Measurements from ENCODE around the gene LEF1.

DNA sequence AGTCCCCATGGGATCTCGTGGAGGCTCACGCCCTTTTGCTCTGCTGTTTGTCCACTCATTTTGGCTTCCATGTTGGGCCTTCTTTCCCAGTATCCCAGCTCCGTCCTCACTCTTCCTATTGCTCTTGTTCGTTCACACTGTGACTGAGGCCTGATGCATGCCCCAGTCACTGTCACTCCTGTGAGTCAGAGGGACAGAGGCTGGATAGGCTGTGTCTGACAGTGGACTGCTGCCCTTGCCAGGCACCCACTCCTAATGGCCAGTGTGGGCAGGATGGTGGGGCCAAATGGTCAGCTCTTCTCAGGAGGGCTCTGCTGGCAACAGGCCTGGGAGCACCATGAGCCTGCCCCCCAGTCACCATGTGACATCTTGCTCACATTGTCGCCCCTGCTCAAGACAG, 139.0 kb downstream of the LEF1 start:
- TF ChIP-seq, protein P1, sequence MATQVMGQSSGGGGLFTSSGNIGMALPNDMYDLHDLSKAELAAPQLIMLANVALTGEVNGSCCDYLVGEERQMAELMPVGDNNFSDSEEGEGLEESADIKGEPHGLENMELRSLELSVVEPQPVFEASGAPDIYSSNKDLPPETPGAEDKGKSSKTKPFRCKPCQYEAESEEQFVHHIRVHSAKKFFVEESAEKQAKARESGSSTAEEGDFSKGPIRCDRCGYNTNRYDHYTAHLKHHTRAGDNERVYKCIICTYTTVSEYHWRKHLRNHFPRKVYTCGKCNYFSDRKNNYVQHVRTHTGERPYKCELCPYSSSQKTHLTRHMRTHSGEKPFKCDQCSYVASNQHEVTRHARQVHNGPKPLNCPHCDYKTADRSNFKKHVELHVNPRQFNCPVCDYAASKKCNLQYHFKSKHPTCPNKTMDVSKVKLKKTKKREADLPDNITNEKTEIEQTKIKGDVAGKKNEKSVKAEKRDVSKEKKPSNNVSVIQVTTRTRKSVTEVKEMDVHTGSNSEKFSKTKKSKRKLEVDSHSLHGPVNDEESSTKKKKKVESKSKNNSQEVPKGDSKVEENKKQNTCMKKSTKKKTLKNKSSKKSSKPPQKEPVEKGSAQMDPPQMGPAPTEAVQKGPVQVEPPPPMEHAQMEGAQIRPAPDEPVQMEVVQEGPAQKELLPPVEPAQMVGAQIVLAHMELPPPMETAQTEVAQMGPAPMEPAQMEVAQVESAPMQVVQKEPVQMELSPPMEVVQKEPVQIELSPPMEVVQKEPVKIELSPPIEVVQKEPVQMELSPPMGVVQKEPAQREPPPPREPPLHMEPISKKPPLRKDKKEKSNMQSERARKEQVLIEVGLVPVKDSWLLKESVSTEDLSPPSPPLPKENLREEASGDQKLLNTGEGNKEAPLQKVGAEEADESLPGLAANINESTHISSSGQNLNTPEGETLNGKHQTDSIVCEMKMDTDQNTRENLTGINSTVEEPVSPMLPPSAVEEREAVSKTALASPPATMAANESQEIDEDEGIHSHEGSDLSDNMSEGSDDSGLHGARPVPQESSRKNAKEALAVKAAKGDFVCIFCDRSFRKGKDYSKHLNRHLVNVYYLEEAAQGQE (IDR thresholded peaks at IDR 0.05; ENCODE audit: unreplicated experiment), result no peak
- TF ChIP-seq, protein P2, sequence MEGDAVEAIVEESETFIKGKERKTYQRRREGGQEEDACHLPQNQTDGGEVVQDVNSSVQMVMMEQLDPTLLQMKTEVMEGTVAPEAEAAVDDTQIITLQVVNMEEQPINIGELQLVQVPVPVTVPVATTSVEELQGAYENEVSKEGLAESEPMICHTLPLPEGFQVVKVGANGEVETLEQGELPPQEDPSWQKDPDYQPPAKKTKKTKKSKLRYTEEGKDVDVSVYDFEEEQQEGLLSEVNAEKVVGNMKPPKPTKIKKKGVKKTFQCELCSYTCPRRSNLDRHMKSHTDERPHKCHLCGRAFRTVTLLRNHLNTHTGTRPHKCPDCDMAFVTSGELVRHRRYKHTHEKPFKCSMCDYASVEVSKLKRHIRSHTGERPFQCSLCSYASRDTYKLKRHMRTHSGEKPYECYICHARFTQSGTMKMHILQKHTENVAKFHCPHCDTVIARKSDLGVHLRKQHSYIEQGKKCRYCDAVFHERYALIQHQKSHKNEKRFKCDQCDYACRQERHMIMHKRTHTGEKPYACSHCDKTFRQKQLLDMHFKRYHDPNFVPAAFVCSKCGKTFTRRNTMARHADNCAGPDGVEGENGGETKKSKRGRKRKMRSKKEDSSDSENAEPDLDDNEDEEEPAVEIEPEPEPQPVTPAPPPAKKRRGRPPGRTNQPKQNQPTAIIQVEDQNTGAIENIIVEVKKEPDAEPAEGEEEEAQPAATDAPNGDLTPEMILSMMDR (conservative IDR thresholded peaks at IDR 0.05; ENCODE audit: low read depth in 2 of 2), result no peak
- no peak for TF ChIP-seq POLR2AphosphoS5 (IDR thresholded peaks at IDR 0.05; ENCODE audit: low read depth)
- no peak for TF ChIP-seq CREB1 (CRISPR knock-in tag; IDR thresholded peaks at IDR 0.05; ENCODE audit: low read depth)
- no peak for TF ChIP-seq STAT1 (IDR thresholded peaks at IDR 0.05; ENCODE audit: unreplicated experiment)
- TF ChIP-seq EZH2 (IDR thresholded peaks at IDR 0.05; ENCODE audit: low read depth, unreplicated experiment), result no peak
- TF ChIP-seq JUNB (IDR thresholded peaks at IDR 0.05; ENCODE audit: unreplicated experiment), result no peak
- TF ChIP-seq, protein P3, sequence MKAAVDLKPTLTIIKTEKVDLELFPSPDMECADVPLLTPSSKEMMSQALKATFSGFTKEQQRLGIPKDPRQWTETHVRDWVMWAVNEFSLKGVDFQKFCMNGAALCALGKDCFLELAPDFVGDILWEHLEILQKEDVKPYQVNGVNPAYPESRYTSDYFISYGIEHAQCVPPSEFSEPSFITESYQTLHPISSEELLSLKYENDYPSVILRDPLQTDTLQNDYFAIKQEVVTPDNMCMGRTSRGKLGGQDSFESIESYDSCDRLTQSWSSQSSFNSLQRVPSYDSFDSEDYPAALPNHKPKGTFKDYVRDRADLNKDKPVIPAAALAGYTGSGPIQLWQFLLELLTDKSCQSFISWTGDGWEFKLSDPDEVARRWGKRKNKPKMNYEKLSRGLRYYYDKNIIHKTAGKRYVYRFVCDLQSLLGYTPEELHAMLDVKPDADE (IDR thresholded peaks at IDR 0.05), result no peak
- no peak for TF ChIP-seq EZH2phosphoT487 (IDR thresholded peaks at IDR 0.05; ENCODE audit: unreplicated experiment)
- TF ChIP-seq, protein P4, sequence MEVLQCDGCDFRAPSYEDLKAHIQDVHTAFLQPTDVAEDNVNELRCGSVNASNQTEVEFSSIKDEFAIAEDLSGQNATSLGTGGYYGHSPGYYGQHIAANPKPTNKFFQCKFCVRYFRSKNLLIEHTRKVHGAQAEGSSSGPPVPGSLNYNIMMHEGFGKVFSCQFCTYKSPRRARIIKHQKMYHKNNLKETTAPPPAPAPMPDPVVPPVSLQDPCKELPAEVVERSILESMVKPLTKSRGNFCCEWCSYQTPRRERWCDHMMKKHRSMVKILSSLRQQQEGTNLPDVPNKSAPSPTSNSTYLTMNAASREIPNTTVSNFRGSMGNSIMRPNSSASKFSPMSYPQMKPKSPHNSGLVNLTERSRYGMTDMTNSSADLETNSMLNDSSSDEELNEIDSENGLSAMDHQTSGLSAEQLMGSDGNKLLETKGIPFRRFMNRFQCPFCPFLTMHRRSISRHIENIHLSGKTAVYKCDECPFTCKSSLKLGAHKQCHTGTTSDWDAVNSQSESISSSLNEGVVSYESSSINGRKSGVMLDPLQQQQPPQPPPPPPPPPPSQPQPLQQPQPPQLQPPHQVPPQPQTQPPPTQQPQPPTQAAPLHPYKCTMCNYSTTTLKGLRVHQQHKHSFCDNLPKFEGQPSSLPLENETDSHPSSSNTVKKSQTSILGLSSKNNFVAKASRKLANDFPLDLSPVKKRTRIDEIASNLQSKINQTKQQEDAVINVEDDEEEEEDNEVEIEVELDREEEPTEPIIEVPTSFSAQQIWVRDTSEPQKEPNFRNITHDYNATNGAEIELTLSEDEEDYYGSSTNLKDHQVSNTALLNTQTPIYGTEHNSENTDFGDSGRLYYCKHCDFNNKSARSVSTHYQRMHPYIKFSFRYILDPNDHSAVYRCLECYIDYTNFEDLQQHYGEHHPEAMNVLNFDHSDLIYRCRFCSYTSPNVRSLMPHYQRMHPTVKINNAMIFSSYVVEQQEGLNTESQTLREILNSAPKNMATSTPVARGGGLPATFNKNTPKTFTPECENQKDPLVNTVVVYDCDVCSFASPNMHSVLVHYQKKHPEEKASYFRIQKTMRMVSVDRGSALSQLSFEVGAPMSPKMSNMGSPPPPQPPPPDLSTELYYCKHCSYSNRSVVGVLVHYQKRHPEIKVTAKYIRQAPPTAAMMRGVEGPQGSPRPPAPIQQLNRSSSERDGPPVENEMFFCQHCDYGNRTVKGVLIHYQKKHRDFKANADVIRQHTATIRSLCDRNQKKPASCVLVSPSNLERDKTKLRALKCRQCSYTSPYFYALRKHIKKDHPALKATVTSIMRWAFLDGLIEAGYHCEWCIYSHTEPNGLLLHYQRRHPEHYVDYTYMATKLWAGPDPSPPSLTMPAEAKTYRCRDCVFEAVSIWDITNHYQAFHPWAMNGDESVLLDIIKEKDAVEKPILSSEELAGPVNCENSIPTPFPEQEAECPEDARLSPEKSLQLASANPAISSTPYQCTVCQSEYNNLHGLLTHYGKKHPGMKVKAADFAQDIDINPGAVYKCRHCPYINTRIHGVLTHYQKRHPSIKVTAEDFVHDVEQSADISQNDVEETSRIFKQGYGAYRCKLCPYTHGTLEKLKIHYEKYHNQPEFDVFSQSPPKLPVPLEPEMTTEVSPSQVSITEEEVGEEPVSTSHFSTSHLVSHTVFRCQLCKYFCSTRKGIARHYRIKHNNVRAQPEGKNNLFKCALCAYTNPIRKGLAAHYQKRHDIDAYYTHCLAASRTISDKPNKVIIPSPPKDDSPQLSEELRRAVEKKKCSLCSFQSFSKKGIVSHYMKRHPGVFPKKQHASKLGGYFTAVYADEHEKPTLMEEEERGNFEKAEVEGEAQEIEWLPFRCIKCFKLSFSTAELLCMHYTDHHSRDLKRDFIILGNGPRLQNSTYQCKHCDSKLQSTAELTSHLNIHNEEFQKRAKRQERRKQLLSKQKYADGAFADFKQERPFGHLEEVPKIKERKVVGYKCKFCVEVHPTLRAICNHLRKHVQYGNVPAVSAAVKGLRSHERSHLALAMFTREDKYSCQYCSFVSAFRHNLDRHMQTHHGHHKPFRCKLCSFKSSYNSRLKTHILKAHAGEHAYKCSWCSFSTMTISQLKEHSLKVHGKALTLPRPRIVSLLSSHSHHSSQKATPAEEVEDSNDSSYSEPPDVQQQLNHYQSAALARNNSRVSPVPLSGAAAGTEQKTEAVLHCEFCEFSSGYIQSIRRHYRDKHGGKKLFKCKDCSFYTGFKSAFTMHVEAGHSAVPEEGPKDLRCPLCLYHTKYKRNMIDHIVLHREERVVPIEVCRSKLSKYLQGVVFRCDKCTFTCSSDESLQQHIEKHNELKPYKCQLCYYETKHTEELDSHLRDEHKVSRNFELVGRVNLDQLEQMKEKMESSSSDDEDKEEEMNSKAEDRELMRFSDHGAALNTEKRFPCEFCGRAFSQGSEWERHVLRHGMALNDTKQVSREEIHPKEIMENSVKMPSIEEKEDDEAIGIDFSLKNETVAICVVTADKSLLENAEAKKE (CRISPR knock-in tag; IDR thresholded peaks at IDR 0.05), result no peak
- no peak for TF ChIP-seq ZNF114 (CRISPR knock-in tag; IDR thresholded peaks at IDR 0.05)
- TF ChIP-seq NANOG (IDR thresholded peaks at IDR 0.05; ENCODE audit: borderline replicate concordance), result no peak
- no peak for TF ChIP-seq ZNF331 (CRISPR knock-in tag; IDR thresholded peaks at IDR 0.05; ENCODE audit: low read depth)

All from GM23338 (cell line).